ENCODE measurements around the gene CDYL. TPM values are rescaled to one million over a fixed set of nuclear protein-coding genes. Genes with fewer than 3 reads are reported as not detected.
"Not testable (repeated sequence)": the region's sequence is repeated elsewhere in the genome, so short reads cannot be mapped to it uniquely, and the experiment has no call there.

The CDYL gene
- polyA plus RNA-seq, 3 donors = 2.9 to 21.2 (median 4.2) TPM

GRCh38 chr6:5004373-5005037, 228.3 kb downstream of the CDYL start:
- intact Hi-C loops (cut with micrococcal nuclease) = loop anchor here (5.0 kb wide), 2 partner anchors 227 to 1887 kb away; partner anchors contain the start of genes CDYL (in 2 of the 2) and BPHL (in 1 of the 2)
- H3K9ac ChIP-seq (ENCODE audit: insufficient read depth, low read length, poor library complexity, severe bottlenecking) = peak overlapping the region; percentile 74
- TF ChIP-seq CTCF (IDR thresholded peaks at IDR 0.05) = no peak
- peak overlapping the region; percentile 57 to 79 for H3K27ac ChIP-seq (ENCODE audit: low read depth in 1 of 2, low read length in 2 of 2)
- no peaks in the 10 kb centered on the region for H3K9me3 Mint-ChIP-seq
- peak overlapping the region; percentile 96 for H3K4me2 ChIP-seq (replicated peaks; ENCODE audit: extremely low read depth, low read length, poor library complexity, severe bottlenecking)
- peaks cover 0 to 9% of the 10 kb centered on the region in 2 donors for H3K36me3 ChIP-seq (replicated peaks in 1 of 2; ENCODE audit: control insufficient read depth in 1 of 2, insufficient read depth in 2 of 2, low read length in 2 of 2)
- peaks cover 12 to 15% of the 10 kb centered on the region in 2 donors for H3K36me3 Mint-ChIP-seq
- peaks cover 8% of the 10 kb centered on the region for H3K4me1 Mint-ChIP-seq
- no peaks in the 10 kb centered on the region for H3K9me3 ChIP-seq (replicated peaks in 1 of 2; ENCODE audit: control insufficient read depth in 1 of 2, insufficient read depth in 1 of 2, low read length in 2 of 2)
- peak overlapping the region; percentile 51 to 88 (median 67) for H3K4me3 ChIP-seq (replicated peaks in 1 of 3; ENCODE audit: low read depth in 2 of 3, low read length in 3 of 3)
- H2AFZ ChIP-seq (ENCODE audit: insufficient read depth, low read depth, low read length, poor library complexity, severe bottlenecking) = peak overlapping the region; percentile 100
- peak in 1 of 3 donors; percentile 7 for DNase-seq
- H3K27me3 Mint-ChIP-seq (ENCODE audit: low read depth in 3 of 3) = no peaks in the 10 kb centered on the region
- H3K79me2 ChIP-seq (ENCODE audit: insufficient read depth, low read length) = no peaks in the 10 kb centered on the region
- no peaks in the 10 kb centered on the region for H4K20me1 ChIP-seq (ENCODE audit: insufficient read depth, low read length)
- peak overlapping the region; percentile 94 to 97 for H3K4me3 Mint-ChIP-seq
- 0% methylated on average over 4 of the region's 12 CpGs for WGBS (ENCODE audit: insufficient coverage)
- H3K27me3 ChIP-seq (ENCODE audit: control insufficient read depth in 2 of 2, insufficient read depth in 2 of 2, low read length in 2 of 2) = no peaks in the 10 kb centered on the region
- H3K4me1 ChIP-seq (ENCODE audit: control insufficient read depth in 1 of 2, insufficient read depth in 2 of 2, low read length in 2 of 2) = peaks cover 11 to 12% of the 10 kb centered on the region in 2 donors
- peak overlapping the region; percentile 76 to 95 (median 90) for H3K27ac Mint-ChIP-seq

GRCh38 chr6:5005038-5005433, 228.8 kb downstream of the CDYL start:
- H3K9ac ChIP-seq (ENCODE audit: insufficient read depth, low read length, poor library complexity, severe bottlenecking); intact Hi-C loops (cut with micrococcal nuclease); H3K9me3 Mint-ChIP-seq; H3K36me3 ChIP-seq (replicated peaks in 1 of 2; ENCODE audit: control insufficient read depth in 1 of 2, insufficient read depth in 2 of 2, low read length in 2 of 2); H4K20me1 ChIP-seq (ENCODE audit: insufficient read depth, low read length); H3K4me1 Mint-ChIP-seq; H3K27ac ChIP-seq (ENCODE audit: low read depth in 1 of 2, low read length in 2 of 2); H3K4me2 ChIP-seq (replicated peaks; ENCODE audit: extremely low read depth, low read length, poor library complexity, severe bottlenecking); DNase-seq; H3K4me3 Mint-ChIP-seq; H3K27me3 ChIP-seq (ENCODE audit: control insufficient read depth in 2 of 2, insufficient read depth in 2 of 2, low read length in 2 of 2); H3K27me3 Mint-ChIP-seq (ENCODE audit: low read depth in 3 of 3); H3K9me3 ChIP-seq (replicated peaks in 1 of 2; ENCODE audit: control insufficient read depth in 1 of 2, insufficient read depth in 1 of 2, low read length in 2 of 2); H3K79me2 ChIP-seq (ENCODE audit: insufficient read depth, low read length); H3K4me3 ChIP-seq (replicated peaks in 1 of 3; ENCODE audit: low read depth in 2 of 3, low read length in 3 of 3); H3K27ac Mint-ChIP-seq: not testable (repeated sequence)
- peaks cover 11 to 12% of the 10 kb centered on the region in 2 donors for H3K36me3 Mint-ChIP-seq
- Histone ChIP-seq H3K4me1 (ENCODE audit: control insufficient read depth in 1 of 2, insufficient read depth in 2 of 2, low read length in 2 of 2) (peaks cover 11 to 12% of the 10 kb centered on the region in 2 donors), H2AFZ (ENCODE audit: insufficient read depth, low read depth, low read length, poor library complexity, severe bottlenecking) (peak overlapping the region; percentile 100)
- WGBS (ENCODE audit: insufficient coverage) = no CpG with 5 or more reads among the region's 5 CpGs

Other genes with a start within 250 kb of the CDYL start
- gene RPP40, start 227.6 kb downstream of the CDYL start, polyA plus RNA-seq = 10 to 100 TPM in 1 of 3 donors, 1 to 10 TPM in 2; 1.7 to 11.1 (median 7.4) TPM